NT2/D1 (cell line): Measurements from ENCODE around the gene NUP133.

Source experiments
- SUZ12 ChIP-seq: IDR thresholded peaks from 2 replicates; pipeline ENCODE4 v1.6.1; 2011; ENCODE audit not compliant: insufficient read length, insufficient read depth; ENCODE audit errors: extremely low read depth
- YY1 ChIP-seq: IDR thresholded peaks from 2 replicates; pipeline ENCODE4 v1.6.1; 2011; ENCODE audit not compliant: insufficient read length, insufficient read depth

- TF ChIP-seq YY1: no peak
- TF ChIP-seq SUZ12: no peak
Observed at GRCh38 chr1:229479660-229480399, 28.3 kb downstream of the NUP133 start.
